AG20443 (cell line): ENCODE measurements around the gene CCDC7.
"Not testable (repeated sequence)": the region's sequence is repeated elsewhere in the genome, so short reads cannot be mapped to it uniquely, and the experiment has no call there.

Source experiments
- DNase-seq: peaks from one replicate; pipeline ENCODE4 v3.0.0; 2012; ENCODE audit warnings: low spot score, mixed read lengths

The CCDC7 gene

DNA sequence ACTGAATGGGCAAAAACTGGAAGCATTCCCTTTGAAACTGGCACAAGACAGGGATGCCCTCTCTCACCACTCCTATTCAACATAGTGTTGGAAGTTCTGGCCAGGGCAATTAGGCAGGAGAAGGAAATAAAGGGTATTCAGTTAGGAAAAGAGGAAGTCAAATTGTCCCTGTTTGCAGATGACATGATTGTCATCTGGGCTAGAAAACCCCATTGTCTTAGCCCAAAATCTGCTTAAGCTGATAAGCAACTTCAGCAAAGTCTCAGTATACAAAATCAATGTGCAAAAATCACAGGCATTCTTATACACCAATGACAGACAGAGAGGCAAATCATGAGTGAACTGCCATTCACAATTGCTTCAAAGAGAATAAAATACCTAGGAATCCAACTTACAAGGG is 116.8 kb downstream of the CCDC7 start:
- not testable (repeated sequence) for DNase-seq

DNA sequence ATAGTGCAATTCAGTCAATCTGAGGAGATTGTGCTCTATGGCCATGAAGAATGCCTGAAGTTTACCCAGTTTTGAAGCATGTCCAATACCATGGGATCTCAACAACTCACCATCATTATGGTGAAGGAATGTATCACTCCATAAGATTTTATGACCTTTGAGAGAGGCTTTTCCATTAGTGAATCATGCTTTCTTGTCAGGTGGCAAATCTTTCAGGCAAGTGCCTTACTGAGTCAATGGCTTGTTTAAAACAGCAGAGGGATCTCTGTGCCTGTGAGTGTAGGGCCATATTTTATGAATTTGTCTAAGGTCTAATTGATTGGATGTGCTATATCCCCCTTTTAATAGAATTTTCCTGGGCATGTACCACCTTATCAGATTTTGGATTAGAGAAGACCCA is 131.5 kb downstream of the CCDC7 start:
- DNase-seq = peak; percentile 8

DNA sequence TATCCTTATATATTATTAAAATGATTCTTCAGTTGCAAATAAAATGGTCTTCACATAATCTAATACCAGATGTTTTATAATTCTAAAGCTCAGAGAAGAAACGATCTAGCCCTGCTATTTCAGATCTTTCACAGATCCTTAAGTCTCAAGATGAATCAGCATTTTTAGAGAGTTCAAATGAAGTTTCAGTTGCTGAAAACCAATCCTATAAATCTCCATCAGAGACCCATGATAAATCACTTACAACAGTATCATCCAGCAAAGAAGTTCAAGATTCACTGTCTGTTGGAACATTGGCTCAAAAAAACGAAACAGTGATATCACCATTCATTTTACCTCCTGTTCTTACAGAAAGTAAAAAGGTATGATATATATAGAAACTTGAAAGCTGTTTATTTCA is 137.0 kb downstream of the CCDC7 start:
- DNase-seq = no peak

DNA sequence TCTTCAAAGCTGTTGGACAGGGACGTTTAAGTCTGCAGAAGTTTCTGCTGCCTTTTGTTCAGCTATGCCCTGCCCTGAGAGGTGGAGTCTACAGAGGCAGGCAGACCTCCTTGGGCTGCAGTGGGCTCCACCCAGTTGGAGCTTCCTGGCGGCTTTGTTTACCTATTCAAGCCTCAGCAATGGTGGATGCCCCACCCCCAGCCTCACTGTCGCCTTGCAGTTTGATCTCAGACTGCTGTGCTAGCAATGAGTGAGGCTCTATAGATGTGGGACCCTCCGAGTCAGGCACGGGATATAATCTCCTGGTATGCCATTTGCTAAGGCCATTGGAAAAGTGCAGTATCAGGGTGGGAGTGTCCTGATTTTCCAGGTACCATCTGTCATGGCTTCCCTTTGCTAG is 152.1 kb downstream of the CCDC7 start:
- not testable (repeated sequence) for DNase-seq

DNA sequence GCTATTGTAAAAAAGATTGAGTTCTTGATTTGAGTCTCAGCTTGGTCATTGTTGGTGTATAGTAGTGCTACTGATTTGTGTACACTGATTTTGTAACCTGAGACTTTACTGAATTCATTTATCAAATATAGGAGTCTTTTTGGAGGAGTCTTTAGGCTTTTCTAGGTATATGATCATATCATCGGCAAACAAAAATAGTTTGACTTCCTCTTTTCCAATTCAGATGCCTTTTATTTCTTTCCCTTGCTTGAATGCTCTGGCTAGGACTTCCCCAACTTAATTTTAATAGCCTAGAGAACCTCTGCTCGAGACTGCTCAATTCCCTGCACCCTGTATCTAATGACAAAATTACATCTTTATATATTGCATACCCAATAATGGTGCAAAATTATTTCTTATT is 154.4 kb downstream of the CCDC7 start:
- no peak for DNase-seq

DNA sequence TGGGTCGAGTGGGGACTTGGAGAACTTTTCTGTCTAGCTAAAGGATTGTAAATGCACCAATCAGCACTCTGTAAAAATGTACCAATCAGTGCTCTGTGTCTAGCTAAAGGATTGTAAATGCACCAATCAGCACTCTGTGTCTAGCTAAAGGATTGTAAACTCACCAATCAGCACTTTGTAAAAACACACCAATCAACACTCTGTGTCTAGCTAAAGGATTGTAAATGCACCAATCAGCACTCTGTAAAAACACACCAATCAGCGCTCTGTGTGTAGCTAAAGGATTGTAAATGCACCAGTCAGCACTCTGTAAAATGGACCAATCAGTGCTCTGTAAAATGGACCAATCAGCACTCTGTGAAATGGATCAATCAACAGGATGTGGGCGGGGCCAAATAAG is 155.6 kb downstream of the CCDC7 start:
- not testable (repeated sequence) for DNase-seq

DNA sequence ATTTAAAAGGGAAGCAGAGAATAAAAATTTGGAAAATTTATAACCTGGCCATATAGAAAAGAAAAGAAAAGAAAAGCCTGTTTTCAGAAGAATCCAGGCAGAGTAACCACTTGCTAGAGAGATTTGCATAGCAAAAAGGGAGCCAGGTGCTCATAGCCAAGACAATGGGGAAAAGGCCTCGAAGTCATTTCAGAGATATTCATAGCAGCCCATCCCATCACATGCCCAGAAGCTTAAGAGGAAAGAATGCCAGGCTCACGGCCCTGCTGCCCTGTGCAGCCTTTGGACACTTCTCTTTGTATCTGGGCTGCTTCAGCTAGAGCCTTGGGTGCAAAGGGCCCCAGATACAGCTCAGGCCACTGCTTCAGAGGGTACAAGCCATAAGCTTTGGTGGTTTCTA is 159.8 kb downstream of the CCDC7 start:
- no peak for DNase-seq

DNA sequence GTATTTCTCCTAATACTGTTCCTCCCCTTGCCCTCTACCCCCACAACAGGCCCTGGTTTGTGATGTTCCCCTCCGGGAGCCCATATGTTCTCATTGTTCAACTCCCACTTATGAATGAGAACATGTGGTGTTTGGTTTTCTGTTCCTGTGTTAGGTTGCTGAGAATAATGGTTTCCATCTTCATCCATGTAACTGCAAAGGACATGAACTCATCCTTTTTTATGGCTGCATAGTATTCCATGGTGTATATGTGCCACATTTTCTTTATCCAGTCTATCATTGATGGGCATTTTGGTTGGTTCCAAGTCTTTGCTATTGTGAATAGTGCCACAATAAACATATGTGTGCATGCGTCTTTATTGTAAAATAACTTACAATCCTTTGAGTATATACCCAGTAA is 164.6 kb downstream of the CCDC7 start:
- not testable (repeated sequence) for DNase-seq

DNA sequence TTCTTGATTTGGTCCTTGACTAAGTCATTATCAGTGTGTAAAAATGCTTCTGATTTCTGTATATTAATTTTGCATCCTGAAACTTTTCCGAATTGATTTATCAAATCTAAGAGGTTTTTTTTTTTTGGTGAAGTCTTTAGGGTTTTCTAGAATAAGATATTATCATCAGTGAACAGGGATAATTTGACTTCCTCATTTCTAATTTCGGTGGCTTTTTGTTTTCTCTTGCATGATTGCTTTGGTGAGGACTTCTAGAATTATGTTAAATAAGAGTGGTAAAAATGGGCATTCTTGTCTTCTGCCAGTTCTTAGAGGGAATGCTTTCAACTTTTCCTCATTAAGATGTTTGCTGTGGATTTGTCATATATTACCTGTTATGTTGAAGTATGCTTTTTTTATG is 170.5 kb downstream of the CCDC7 start:
- DNase-seq = no peak

DNA sequence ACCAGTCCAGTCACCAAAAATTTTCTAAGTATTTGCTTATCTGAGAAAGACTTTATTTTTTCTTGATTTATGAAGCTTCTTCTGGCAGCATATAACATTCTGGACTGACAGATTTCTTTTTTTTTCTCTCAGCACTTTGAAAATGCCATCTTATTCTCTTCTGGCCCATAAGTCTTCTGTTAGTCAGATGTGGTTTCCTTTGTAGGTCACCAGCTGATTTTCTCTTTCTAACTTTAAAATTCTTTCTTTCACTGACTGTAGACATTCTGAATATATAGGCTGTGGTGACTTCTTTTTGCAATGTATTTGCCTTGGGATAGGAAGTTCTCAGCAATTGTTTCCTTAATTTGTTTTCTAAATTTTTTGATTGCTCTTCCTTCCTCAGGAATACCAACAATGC is 172.5 kb downstream of the CCDC7 start:
- no peak for DNase-seq

DNA sequence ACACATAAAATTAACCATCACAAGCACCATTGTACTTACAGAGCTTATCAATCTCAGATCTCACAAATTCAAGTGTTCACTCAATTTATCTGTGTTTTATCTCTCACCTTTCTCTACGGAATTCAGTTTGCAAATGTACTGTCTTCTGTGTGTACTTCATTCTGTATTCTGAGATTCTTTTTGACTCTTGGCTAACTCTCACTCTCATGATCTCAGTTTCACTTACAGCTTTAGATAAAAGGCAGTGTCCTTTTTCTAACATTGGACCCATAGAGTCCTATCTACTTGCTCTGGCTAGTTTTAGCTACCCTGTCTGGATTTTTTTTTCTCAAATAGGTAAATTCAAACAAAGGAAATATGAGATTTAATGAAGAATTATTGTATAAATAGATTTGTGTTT is 176.0 kb downstream of the CCDC7 start:
- DNase-seq = no peak

DNA sequence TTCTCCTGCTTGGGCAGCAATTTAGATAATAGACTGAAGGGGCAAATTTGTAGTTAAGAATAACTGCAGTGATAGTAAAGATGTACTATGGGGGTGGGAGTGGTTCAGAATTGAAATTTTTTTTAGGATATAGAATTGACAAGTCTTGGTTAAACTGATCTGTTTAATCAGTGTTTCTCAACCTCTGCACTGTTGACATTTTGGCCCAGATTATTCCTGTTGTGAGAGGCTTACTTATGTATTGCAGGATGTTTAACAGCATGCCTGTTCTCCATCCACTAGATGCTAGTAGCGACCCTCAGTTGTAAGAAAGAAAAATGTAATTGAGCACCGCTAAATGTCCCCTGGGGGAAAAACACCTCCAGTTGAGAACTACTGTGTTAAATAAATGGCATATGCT is 176.5 kb downstream of the CCDC7 start:
- no peak for DNase-seq

DNA sequence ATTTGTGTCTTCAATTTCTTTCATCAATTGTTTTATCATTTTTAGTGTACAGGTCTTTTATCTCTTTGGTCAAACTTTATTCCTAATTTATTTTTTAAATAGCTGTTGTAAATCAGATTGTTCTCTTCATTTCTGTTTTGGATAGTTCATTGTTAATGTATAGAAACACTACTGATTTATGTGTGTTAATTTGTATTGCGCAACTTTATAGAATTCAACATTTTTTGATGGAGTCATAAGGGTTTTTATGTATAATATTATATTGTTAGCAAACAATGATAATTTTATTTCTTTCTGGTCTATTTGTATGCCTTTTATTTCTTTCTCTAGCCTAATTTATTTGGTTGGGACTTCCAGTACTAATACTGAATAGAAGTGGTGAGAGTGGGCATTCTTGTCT is 181.2 kb downstream of the CCDC7 start:
- no peak for DNase-seq

DNA sequence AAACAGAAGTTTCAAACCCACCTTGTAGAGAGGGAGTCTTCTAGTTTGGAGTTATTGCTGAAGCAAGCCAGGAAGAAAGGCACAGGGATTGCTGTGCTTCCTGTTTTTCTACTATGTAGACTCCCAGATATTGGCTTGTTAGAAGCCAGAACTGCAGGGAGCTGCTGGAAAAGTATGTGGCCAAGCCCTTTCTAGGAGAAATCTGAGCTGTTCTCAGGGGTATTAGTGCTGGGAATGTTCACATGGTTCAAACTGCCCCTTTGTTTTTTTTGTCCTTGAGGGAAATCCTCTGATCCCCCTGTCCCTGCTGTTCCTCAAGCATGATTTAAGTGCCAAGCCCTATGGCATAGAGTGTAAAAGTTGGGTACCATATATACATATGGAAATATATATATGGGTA is 184.0 kb downstream of the CCDC7 start:
- no peak for DNase-seq

DNA sequence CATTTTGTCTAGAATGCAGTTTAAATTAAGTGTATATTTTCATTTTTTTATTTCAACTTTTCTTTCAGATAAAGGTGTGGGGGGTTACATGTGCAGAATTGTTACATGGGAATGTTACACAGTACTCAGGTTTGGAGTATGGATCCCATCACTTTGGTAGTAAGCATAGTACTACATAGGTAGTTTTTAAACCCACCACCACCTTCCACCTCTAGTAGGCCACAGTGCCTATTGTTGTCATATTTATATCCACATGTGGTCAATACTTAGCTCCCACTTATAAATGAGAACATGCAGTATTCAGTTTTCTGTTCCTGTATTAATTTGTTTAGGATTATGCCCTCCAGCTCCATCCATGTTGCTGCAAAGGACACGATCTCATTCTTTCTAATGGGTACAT is 200.6 kb downstream of the CCDC7 start:
- DNase-seq = no peak

DNA sequence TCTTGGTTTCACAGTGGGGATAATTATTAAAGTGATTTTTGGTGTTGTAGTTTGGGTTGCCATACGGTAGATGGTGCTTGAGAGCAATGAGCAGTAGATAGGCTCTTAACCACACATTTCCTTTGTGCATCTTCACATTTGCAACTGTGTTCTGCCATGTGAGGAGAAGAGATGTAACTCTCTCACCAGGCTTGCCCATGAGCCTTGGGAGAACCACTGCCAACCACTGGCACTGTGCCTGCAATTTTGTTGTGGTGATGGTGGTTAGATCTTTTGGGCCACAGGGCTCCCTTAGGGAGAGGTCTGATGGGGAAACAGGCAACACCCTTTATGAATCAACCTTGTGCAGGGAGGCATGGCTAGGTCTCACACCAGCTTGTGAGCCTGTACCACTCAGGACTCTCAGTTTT is 204.3 kb downstream of the CCDC7 start:
- peak; percentile 11 for DNase-seq

DNA sequence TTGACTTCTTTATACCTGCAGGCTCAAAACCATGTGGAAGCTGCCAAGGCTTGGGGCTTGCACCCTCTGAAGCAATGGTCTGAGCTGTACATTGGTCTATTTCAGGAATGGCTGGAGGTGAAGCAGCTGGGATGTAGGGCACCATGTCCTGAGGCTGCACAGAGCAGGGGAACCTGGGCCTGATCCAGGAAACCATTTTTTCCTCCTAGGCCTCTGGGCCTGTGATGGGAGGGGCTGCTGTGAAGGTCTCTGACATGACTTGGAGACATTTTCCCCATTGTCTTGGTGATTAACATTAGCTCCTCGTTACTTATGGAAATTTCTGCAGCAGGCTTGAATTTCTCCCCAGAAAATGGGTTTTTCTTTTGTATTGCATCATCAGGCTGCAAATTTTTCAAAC is 211.5 kb downstream of the CCDC7 start:
- DNase-seq = not testable (repeated sequence)

DNA sequence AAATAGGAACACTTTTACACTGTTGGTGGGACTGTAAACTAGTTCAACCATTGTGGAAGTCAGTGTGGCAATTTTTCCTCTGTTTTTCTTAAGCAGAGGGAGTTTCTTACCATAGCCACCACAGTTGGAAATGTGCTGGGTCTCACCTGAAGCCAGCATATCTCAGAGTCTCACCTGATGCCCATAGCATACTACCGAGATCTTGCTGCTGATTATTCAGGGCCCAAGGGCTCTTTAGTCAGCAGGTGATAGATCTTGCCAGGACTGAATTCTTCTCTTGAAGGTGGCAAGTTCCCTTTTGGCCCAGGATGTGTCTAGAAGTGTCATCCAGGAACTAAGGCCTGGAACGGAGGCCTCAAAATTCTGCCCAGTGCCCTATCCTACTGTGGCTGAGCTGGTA is 215.4 kb downstream of the CCDC7 start:
- no peak for DNase-seq

DNA sequence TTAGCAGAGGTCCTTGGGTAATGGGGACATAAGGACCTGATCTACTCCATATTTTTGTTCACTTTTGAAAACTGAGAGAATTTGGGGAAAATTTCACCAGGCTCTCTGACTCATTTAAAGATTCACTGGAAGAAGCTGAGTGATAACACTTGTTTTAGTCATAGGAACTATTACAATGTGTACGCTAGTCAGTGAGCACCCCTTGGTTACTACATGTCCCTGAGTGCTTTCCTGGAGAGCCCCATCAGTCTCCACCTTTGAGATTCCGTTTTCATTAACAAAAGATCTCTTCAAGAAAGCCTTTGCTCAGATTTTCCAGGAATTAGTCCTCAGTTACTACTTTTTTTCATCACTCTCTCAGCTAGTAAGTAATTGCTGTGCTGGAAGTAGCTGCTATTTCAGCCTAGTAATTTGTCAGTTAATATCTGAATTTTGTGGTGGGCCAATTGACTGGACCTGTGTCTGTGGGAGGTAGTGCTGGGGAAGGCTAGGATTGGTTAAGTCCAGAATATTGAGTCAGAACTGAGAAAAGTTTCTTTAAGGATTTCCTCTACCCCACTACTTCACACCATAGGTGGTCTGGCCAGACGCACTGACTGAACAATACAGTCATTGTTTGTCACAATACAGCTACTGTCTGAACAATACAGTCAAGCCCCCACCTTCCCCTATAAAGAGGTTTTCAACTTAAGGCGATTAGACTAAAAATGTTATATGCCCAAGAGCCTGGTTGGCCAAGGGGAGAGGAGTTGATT is 235.0 kb downstream of the CCDC7 start:
- DNase-seq = no peak

DNA sequence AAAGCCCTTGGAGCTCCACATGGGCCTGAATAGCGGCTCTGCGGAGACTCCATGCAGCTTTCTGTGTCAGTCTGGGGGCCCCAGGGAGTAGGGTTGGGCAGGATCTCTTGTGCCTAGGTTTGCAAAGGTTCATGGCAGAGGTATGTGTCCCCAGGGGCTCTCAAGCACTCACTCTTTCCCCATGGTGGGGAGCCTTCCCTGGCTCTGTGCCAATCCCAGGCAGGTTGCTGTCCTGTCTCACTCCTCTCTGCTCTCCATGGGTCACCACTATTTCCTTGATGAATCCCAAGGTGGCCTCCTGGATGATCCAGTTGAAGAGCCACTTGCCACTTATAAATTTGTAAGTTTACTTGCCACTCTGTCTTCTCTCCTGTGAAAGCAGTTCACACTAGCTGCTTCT is 238.4 kb downstream of the CCDC7 start:
- DNase-seq = no peak

DNA sequence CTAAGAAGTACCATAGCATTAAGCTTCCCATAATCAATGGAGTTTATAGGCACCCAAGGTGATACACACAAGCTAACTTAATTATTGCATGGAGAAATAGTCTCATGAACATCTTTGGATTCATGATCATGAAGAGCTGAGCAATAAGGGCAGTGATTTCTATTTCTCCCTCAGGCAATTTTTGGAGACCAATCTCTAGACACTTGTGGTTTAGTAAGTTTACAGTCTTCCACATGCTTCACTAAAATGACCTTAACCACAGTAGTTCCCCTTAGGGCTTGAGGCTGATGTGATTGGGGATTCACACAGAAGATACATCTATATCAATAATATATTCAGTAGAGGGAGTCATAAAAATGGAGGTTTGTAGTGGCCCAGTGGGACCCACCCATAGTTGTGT is 241.2 kb downstream of the CCDC7 start:
- DNase-seq = no peak

DNA sequence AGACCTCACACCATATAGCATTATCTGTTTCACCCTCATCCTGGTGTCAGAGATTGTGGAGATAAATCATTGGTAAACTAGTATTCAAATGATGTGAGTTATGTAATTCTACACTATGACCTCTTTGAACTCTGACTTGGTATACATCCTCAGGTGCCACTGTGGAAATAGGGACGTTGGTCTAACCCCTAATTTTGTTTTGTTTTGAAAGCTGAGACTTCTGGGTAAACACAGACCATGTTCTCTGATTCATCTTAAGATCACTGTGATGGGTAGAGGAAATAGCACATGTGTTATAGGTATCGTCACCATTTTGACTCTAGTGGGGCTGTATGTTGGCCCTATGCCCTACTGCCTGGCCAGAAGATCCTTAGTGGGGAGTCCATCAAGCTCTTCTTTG is 241.6 kb downstream of the CCDC7 start:
- DNase-seq = no peak

DNA sequence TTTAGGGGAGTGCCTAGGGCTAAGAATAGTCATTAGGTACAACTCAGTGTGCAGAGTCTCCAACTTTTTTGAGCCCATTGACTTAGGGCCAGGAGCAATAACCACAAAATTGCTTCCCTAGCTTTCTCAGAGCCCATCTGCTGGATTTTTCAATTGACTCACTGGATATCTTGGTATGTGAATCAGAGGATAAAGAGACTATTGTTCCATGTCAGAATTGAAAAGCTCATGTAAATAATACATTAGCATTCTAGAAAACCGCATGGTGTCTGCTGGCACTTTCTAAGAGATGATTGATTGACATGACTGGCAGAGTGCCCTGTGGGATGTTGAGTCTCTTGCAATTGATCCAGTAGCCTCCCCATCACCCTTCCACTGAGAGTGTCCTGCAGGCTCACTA is 246.2 kb downstream of the CCDC7 start:
- peak; percentile 78 for DNase-seq

DNA sequence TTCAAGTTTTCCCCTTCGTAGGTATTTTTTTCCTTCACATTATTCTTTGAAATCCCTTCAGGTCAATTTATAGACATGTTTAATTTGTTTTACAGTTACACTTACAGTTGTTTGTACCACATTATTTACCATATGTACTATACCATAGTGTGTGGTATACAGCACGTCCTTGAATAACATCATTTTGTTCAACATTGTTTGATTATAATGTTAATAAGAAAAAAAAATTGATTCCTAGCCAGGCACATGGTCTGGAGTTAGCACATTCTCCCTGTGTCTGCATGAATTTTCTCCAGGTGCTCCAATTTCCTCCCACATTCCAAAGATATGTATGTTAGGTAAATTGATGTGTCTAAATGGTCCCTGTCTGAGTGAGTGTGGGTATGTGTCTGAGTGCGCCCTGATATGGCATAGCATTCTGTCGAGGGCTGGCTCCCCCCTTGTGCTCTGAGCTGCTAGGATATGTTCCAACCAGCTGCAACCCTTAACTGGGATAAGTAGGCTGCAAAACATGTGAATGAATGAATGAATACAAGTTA is 247.6 kb downstream of the CCDC7 start:
- no peak for DNase-seq
